ENCODE data around the gene GSTM3. TPM values are rescaled to one million over a fixed set of nuclear protein-coding genes. Genes with fewer than 3 reads are reported as not detected.

GSTM3 gene
- total and polyA plus RNA-seq, 2 of the 13 experiments (the other 11 are each of a cell fraction or from before 2014, with no cell fraction given): 127 to 142 TPM

DNA sequence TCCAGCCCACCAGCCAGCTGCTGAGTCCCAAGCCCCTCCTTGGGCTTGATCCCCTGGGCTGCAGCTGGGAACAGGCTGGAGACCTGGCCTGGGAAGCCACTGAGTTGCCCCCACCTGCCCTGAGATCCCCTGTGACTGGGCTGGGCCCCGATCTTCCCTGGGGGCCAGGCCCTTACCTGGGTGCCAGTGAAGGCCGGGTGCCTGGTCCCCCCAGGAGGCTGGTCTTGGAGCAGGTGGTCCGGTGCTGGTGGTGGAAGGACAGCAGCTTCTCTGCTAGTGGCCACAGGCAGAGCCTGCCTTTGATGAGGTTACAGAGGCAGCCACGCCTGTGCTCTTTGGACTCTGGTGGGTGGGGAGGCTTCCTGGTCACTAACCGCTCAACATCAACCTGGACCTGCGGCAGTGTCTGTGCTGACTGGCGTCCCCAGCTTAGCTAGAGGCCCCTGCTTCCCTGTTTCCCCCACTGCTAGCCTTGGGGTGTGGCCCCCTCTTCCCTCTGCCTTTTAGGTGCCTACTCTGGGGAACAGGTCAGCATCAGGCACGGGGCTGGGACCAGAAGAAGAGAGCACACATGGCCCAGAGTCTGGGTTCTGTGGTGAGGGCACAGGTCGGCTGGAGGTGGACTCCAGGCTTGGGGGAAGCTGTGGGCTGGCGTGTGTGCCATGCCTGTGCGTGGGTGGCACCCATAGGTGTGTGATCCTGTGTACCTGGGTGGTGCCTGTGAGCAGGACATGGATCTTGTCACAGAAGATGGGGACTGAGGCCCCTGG lies 23.0 kb upstream of the GSTM3 start, which contains the start of gene EPS8L3 (continued):
- TF ChIP-seq, protein P1, sequence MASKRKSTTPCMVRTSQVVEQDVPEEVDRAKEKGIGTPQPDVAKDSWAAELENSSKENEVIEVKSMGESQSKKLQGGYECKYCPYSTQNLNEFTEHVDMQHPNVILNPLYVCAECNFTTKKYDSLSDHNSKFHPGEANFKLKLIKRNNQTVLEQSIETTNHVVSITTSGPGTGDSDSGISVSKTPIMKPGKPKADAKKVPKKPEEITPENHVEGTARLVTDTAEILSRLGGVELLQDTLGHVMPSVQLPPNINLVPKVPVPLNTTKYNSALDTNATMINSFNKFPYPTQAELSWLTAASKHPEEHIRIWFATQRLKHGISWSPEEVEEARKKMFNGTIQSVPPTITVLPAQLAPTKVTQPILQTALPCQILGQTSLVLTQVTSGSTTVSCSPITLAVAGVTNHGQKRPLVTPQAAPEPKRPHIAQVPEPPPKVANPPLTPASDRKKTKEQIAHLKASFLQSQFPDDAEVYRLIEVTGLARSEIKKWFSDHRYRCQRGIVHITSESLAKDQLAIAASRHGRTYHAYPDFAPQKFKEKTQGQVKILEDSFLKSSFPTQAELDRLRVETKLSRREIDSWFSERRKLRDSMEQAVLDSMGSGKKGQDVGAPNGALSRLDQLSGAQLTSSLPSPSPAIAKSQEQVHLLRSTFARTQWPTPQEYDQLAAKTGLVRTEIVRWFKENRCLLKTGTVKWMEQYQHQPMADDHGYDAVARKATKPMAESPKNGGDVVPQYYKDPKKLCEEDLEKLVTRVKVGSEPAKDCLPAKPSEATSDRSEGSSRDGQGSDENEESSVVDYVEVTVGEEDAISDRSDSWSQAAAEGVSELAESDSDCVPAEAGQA (IDR thresholded peaks at IDR 0.05; ENCODE audit: low read depth): no peak
- TF ChIP-seq, protein P1 (CRISPR knock-in tag; IDR thresholded peaks at IDR 0.05; ENCODE audit: borderline replicate concordance): no peak
- TF ChIP-seq ZNF83 (CRISPR knock-in tag; IDR thresholded peaks at IDR 0.05; ENCODE audit: borderline replicate concordance) (0 out of 2 replicates have a peak, but pooled peaks have one; percentile 42), GLI4 (CRISPR knock-in tag; IDR thresholded peaks at IDR 0.05; ENCODE audit: borderline replicate concordance) (no peak), HDAC1 (CRISPR knock-in tag; IDR thresholded peaks at IDR 0.05) (peak; percentile 83), BHLHE40 (IDR thresholded peaks at IDR 0.05; ENCODE audit: low read length) (no peak), PAX8 (CRISPR knock-in tag; IDR thresholded peaks at IDR 0.05; ENCODE audit: borderline replicate concordance) (no peak), ZNF749 (CRISPR knock-in tag; IDR thresholded peaks at IDR 0.05; ENCODE audit: borderline replicate concordance) (0 out of 2 replicates have a peak, but pooled peaks have one; percentile 21), RFXANK (CRISPR knock-in tag; IDR thresholded peaks at IDR 0.05) (no peak), ZNF776 (CRISPR knock-in tag; IDR thresholded peaks at IDR 0.05) (peak; percentile 82; the same call in 1 of the 2 replicates)
- TF ChIP-seq, protein P2, sequence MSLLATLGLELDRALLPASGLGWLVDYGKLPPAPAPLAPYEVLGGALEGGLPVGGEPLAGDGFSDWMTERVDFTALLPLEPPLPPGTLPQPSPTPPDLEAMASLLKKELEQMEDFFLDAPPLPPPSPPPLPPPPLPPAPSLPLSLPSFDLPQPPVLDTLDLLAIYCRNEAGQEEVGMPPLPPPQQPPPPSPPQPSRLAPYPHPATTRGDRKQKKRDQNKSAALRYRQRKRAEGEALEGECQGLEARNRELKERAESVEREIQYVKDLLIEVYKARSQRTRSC (CRISPR knock-in tag; IDR thresholded peaks at IDR 0.05; ENCODE audit: low read depth): no peak
- TF ChIP-seq, protein P3, sequence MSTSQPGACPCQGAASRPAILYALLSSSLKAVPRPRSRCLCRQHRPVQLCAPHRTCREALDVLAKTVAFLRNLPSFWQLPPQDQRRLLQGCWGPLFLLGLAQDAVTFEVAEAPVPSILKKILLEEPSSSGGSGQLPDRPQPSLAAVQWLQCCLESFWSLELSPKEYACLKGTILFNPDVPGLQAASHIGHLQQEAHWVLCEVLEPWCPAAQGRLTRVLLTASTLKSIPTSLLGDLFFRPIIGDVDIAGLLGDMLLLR (CRISPR knock-in tag; IDR thresholded peaks at IDR 0.05): no peak
- TF ChIP-seq, protein P4, sequence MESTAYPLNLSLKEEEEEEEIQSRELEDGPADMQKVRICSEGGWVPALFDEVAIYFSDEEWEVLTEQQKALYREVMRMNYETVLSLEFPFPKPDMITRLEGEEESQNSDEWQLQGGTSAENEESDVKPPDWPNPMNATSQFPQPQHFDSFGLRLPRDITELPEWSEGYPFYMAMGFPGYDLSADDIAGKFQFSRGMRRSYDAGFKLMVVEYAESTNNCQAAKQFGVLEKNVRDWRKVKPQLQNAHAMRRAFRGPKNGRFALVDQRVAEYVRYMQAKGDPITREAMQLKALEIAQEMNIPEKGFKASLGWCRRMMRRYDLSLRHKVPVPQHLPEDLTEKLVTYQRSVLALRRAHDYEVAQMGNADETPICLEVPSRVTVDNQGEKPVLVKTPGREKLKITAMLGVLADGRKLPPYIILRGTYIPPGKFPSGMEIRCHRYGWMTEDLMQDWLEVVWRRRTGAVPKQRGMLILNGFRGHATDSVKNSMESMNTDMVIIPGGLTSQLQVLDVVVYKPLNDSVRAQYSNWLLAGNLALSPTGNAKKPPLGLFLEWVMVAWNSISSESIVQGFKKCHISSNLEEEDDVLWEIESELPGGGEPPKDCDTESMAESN (CRISPR knock-in tag; conservative IDR thresholded peaks at IDR 0.05): peak; percentile 80; the same call in 1 of the 2 replicates
- TF ChIP-seq, protein P5, sequence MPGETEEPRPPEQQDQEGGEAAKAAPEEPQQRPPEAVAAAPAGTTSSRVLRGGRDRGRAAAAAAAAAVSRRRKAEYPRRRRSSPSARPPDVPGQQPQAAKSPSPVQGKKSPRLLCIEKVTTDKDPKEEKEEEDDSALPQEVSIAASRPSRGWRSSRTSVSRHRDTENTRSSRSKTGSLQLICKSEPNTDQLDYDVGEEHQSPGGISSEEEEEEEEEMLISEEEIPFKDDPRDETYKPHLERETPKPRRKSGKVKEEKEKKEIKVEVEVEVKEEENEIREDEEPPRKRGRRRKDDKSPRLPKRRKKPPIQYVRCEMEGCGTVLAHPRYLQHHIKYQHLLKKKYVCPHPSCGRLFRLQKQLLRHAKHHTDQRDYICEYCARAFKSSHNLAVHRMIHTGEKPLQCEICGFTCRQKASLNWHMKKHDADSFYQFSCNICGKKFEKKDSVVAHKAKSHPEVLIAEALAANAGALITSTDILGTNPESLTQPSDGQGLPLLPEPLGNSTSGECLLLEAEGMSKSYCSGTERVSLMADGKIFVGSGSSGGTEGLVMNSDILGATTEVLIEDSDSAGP (CRISPR knock-in tag; IDR thresholded peaks at IDR 0.05; ENCODE audit: borderline replicate concordance): peak; percentile 87
- TF ChIP-seq, protein P6, sequence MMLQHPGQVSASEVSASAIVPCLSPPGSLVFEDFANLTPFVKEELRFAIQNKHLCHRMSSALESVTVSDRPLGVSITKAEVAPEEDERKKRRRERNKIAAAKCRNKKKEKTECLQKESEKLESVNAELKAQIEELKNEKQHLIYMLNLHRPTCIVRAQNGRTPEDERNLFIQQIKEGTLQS (CRISPR knock-in tag; IDR thresholded peaks at IDR 0.05): peak; percentile 12; the same call in 1 of the 2 replicates

Data from HepG2 (cell line).